Measurements from ENCODE around the gene HMSD. TPM values are rescaled to one million over a fixed set of nuclear protein-coding genes. Genes with fewer than 3 reads are reported as not detected.

HMSD gene
- total RNA-seq, 1 experiment from 2014 or later, result not detected

DNA sequence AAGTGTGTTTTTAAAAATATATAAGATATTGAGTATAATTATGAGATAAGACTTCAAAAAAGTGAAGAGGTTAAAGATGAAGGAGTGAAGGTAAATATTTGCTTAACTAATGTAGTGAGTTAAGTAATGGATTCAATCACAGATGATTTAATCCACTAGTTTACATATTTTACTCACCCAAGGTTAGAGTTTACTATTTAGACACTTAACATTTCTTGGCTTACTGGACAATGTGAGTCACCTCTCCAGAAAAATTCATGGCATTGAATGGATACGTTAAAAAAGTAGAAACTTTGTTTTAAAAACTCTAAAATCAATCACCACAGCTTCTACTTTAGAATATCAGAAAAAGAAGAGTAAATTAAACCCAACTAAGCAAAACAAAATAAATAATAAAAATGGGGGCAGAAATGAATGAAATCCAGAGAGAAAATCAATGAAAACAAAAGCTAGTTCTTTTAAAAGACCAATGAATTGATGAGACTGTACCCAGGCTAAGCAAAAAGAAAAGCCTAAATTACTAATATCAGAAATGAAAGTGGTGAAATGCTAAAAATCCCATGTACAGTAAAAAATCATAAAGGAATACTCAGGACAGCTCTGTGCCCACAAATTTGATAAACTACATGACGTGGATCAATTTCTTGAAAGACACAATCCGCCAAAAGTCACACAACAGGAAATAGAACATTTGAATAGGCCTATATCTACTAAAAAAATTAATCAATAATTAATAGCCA is 1.9 kb upstream of the HMSD start:
- no peak for DNase-seq (ENCODE audit: low read depth)
- in situ Hi-C loops (cut with HindIII; ENCODE audit: low pct_unique_long_range_greater_than_20kb, low sequenced_read_pairs), result no loop called here

DNA sequence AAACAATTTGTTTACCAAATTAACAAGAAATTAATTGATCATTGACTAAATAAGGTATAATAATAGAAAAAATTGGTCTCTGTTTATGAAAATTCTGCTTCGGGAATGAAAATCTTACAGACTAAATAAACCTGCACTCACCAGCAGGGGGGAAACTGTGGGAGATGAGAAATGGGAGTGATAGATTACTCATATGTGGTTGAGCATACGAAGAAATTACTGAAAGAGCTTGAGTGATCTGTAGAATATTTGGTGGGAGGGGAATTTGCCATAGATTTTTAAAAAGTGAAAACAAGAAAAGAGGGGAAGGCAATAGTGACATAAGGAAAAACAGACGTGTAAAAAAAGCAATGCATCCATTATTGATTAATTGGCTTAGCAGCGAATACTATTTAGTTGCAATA is 2.2 kb downstream of the HMSD start:
- no peak for DNase-seq (ENCODE audit: low read depth)
- in situ Hi-C loops (cut with HindIII; ENCODE audit: low pct_unique_long_range_greater_than_20kb, low sequenced_read_pairs), result no loop called here

DNA sequence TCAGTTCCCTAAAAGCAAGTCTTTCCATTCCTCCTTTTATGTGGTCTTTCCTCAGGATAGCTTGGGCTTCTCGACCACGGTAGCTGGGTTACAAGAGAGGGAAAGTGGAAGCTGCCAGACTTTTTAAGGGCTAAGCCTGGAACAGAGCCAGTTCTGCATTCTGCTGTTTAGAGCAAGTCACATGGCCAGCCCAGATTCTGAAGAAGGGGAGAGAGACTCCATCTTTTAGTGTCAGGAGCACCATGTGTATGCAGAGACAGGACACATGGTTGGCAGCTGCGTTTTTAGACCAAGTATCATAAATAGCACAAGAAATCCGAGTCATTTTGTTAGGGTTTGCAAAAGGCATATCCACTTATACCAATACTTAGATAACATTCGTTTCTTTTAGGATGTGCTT is 4.7 kb downstream of the HMSD start:
- in situ Hi-C loops (cut with HindIII; ENCODE audit: low pct_unique_long_range_greater_than_20kb, low sequenced_read_pairs), result no loop called here
- no peak for DNase-seq (ENCODE audit: low read depth)

DNA sequence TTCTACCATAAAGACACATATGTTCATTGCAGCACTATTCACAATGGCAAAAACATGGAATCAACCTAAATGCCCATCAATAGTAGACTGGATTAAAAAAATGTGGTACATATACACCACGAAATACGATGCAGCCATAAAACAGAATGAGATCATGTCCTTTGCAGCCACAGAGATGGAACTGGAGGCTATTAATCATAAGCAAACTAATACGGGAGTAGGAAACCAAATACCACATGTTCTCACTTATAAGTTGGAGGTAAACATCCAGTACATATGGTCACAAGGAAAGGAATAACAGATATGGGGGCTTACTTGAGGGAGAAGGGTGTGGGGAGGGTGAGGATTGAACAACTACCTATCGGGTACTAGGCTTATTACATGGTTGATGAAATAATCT is 7.7 kb downstream of the HMSD start:
- in situ Hi-C loops (cut with HindIII; ENCODE audit: low pct_unique_long_range_greater_than_20kb, low sequenced_read_pairs), result no loop called here
- no peak for DNase-seq (ENCODE audit: low read depth)

DNA sequence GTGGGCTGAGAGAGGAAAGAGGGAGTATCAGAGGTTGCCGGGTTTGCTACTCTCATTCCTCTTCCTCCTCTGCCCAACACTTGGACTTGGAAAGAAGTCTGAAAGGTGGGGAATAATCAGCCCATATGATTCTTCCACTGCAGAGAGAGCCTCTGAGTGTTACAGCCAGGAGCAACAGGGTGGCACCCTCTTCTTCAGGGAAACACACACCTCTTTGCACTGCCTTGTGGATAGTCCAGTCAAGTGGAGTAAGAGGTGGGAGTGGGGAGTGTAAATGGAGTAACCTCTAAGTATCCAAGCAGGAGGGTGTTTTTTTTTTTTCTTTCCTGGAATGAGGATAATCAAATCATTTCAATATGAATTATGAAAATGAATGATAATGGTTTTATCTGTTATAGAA is 11.8 kb downstream of the HMSD start:
- in situ Hi-C loops (cut with HindIII; ENCODE audit: low pct_unique_long_range_greater_than_20kb, low sequenced_read_pairs), result no loop called here
- no peak for DNase-seq (ENCODE audit: low read depth)

DNA sequence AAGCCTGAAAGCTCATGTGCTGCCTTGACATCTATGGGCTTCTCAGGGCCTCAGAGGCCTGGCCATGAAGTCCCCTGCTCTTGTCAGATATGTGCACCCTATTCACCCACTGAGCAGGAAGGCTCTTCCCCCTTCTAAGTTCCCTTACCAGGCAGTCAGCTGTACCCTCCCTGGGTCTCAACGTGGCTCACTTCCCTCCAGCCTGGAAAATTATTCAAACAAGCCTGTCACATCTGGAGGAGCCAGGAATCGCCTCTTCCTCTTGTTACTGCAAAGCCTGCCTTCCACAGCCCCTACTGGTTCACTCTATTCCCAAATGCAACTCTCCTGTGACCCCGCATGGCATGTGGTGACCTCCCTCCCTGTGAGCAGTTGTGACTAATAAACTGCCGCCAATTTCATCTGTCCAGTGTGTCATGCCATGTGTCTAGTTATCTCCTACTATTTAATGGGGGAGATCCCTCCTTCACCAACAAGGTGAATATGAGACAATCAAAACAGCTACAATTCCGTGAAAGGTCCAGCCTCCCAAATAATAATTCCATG is 12.4 kb downstream of the HMSD start:
- in situ Hi-C loops (cut with HindIII; ENCODE audit: low pct_unique_long_range_greater_than_20kb, low sequenced_read_pairs), result no loop called here
- no peak for DNase-seq (ENCODE audit: low read depth)

DNA sequence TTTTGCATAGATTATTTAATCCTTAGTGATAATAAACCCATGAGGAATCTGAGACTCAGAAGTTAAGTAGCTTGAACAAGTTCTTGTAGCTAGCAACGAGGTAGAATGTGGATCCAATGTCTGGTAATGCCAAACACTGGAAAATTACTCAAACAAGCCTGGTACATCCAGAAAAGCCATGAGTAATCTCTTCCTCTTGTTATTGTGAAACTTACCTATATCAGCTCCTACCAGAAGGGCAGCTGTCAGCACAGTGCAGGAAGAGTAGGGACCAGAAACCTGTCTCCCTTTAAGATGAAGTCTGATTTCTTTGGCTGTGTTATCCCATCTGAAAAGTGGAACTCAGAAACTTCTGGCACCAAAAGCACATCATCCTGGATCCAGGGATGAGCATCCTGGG is 13.0 kb downstream of the HMSD start:
- in situ Hi-C loops (cut with HindIII; ENCODE audit: low pct_unique_long_range_greater_than_20kb, low sequenced_read_pairs), result no loop called here
- no peak for DNase-seq (ENCODE audit: low read depth)

DNA sequence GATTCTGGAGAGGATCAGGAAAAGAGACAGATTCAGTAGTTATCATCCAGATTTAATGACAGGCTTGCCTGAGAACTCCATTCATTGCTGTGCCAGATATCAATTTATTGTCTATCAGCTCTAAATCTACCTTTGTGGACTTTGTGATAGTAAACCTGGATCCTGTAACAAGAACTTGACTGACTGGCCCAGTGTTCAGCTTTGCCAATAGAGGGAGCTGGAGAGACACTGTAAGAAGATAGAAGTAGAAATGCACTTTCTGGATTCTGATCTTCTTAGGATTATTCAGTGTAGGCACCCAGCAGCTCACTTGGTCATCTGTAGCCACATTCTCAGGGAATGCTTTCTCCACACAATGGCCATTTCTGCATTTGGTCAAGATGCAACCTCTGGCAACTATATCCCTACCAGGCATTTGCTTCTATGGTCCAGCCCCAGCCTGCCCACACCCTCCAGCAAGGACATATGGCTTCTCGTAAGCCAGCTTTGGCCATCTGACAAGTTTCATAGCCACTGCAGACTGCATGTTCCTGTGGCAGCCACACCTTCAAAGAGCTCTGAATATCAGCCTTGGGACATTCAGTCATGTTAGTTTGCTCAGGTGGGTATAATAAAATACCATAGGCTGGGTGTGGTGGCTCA is 14.6 kb downstream of the HMSD start:
- peak; percentile 17 for DNase-seq (ENCODE audit: low read depth)
- in situ Hi-C loops (cut with HindIII; ENCODE audit: low pct_unique_long_range_greater_than_20kb, low sequenced_read_pairs), result no loop called here

GRCh38 chr18:63964908-63965307 is 15.8 kb downstream of the HMSD start:
- no peak for DNase-seq (ENCODE audit: low read depth)
- in situ Hi-C loops (cut with HindIII; ENCODE audit: low pct_unique_long_range_greater_than_20kb, low sequenced_read_pairs), result no loop called here

- in situ Hi-C loops (cut with HindIII; ENCODE audit: low pct_unique_long_range_greater_than_20kb, low sequenced_read_pairs), result no loop called here
- DNase-seq (ENCODE audit: low read depth), result no peak
These were observed 16.7 kb downstream of the HMSD start for GRCh38 chr18:63965716-63966330.

DNA sequence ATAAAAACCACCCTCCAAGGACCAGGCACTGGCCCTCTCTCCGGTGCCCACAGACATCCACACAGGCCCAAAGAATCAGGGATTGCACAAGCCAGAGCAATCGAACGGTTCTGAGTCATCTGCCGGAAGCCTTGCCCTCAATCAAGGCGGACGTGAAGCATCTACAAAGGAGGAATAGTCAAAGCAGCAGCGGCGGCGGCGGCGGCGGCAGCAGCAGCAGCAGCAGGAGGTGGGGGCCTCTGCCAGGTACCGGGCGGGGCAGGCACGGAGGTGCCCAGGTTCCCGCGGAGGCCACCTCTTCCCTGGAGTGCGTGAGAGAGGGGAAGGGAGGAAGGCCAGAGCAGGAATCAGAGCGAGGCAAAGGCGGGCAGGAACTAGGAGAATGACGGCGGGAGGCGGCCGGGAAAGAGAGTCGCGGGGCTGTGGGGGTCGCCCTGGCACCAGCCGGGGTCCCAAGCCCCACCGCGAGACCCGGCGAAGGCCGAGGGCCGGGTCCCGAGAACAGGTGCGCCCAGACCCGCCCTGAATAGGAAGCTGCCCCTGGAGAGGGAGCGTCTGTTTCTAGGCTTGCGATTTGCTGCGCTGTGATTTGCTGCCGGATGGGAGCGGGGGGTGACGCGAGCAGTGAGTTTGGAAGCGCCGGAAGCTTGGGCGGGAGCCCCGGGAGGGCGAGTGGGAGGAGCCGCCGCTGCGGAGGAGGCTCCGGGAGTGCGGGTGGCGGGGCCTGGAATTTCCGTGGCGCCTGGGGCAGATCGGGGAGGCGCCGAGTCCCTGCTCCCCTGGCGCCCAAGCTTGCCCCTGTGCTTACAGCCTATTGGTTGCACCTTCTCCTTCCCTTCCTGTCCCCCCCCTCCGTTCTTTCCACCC is 21.1 kb downstream of the HMSD start, which contains the start of gene SERPINB8:
Gene SERPINB8 (plus strand): TSS at position 140 of the 867 bp plus-strand sequence. CDS start 8,228 bp downstream, outside the sequence.
- DNase-seq (ENCODE audit: low read depth), result peak; percentile 88

GRCh38 chr18:63970809-63971205 is 21.7 kb downstream of the HMSD start:
- in situ Hi-C loops (cut with HindIII; ENCODE audit: low pct_unique_long_range_greater_than_20kb, low sequenced_read_pairs), result no loop called here
- no peak for DNase-seq (ENCODE audit: low read depth)

More for the DNA sequence above, 21.1 kb downstream of the HMSD start, which contains the start of gene SERPINB8:
- in situ Hi-C loops (cut with HindIII; ENCODE audit: low pct_unique_long_range_greater_than_20kb, low sequenced_read_pairs), result no loop called here

- in situ Hi-C loops (cut with HindIII; ENCODE audit: low pct_unique_long_range_greater_than_20kb, low sequenced_read_pairs), result no loop called here
- DNase-seq (ENCODE audit: low read depth), result no peak
These were observed 22.4 kb downstream of the HMSD start for GRCh38 chr18:63971320-63972001.

DNA sequence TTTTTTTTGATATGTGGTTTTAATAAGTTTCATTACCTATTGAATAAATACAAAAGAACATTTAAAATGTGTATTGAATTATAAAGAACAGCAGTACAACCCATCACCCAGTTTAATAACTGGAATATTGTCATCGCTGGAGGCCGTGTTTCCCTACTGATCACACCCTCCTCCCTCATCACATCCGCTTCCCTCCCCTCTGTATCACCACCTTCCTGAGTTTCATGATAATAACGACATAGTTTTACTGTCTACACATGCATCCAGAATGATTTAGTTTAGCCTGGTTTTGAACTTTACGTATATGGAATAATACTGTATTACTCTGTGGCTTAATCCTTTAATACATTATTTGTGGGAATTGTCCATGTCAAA is 22.9 kb downstream of the HMSD start:
- in situ Hi-C loops (cut with HindIII; ENCODE audit: low pct_unique_long_range_greater_than_20kb, low sequenced_read_pairs), result no loop called here
- no peak for DNase-seq (ENCODE audit: low read depth)

- DNase-seq (ENCODE audit: low read depth), result peak; percentile 11
These were observed 25.9 kb downstream of the HMSD start for GRCh38 chr18:63974991-63975390.

DNA sequence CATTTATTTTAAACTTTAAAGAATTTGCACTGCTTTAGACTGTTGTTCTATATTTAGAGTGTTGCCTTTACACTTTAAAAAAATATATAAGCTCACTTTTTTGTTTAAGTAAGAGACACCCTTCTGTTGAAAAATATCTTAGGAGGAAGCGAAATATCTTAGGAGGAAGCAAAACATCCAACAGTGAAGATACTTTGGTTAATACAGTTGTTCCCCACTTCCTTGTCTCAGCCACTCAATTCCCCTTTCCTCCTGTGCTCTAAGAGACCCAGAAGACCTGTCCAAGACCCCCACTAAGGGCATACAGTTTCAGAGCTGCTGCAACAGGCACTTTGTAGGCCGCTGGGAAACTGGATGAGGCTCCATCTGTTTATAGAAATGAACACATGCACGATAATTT is 26.5 kb downstream of the HMSD start:
- DNase-seq (ENCODE audit: low read depth), result no peak
- in situ Hi-C loops (cut with HindIII; ENCODE audit: low pct_unique_long_range_greater_than_20kb, low sequenced_read_pairs), result no loop called here

More at GRCh38 chr18:63974991-63975390, 25.9 kb downstream of the HMSD start:
- in situ Hi-C loops (cut with HindIII; ENCODE audit: low pct_unique_long_range_greater_than_20kb, low sequenced_read_pairs), result no loop called here

- in situ Hi-C loops (cut with HindIII; ENCODE audit: low pct_unique_long_range_greater_than_20kb, low sequenced_read_pairs), result no loop called here
- DNase-seq (ENCODE audit: low read depth), result no peak
These were observed 27.9 kb downstream of the HMSD start for GRCh38 chr18:63977040-63977439.

- in situ Hi-C loops (cut with HindIII; ENCODE audit: low pct_unique_long_range_greater_than_20kb, low sequenced_read_pairs), result no loop called here
- DNase-seq (ENCODE audit: low read depth), result peak; percentile 25
These were observed 30.4 kb downstream of the HMSD start for GRCh38 chr18:63979409-63979920.
